Calu3 (cell line): ENCODE measurements around the gene INHBA. TPM values are rescaled to one million over a fixed set of nuclear protein-coding genes. Genes with fewer than 3 reads are reported as not detected.

Experiments used
- BruUV-seq: library from RNA; stranded (reverse); fragments of 400-500 nt; replicated peaks from 2 replicates; lab custom pipeline; 2021; lab: Mats Ljungman, UMichigan
- CTCF ChIA-PET: fragments of 300-600 bp; sonication (Branson Sonifier 250); formaldehyde crosslinking; loops from one replicate; lab custom pipeline; 2022; ENCODE audit warnings: antibody characterized with exemption; lab: Charles Lee
- DNase-seq: peaks from one replicate; pipeline ENCODE4 v3.0.0; 2022
- H3K27ac Mint-ChIP-seq: one replicate; pipeline ENCODE4 v1.8.0; 2022; ENCODE audit warnings: mixed read lengths; ENCODE audit not compliant: unreplicated experiment
- H3K27me3 Mint-ChIP-seq: one replicate; pipeline ENCODE4 v1.8.0; 2022; ENCODE audit warnings: mixed read lengths; ENCODE audit not compliant: unreplicated experiment
- H3K36me3 Mint-ChIP-seq: one replicate; pipeline ENCODE4 v1.8.0; 2022; ENCODE audit warnings: mild to moderate bottlenecking, moderate library complexity, mixed read lengths; ENCODE audit not compliant: insufficient read depth, unreplicated experiment
- H3K4me1 Mint-ChIP-seq: one replicate; pipeline ENCODE4 v1.8.0; 2022; ENCODE audit warnings: mild to moderate bottlenecking, low read depth, mixed read lengths; ENCODE audit not compliant: unreplicated experiment
- H3K4me3 Mint-ChIP-seq: one replicate; pipeline ENCODE4 v1.8.0; 2022; ENCODE audit warnings: mild to moderate bottlenecking, low read depth, moderate library complexity, mixed read lengths; ENCODE audit not compliant: unreplicated experiment
- H3K9me3 Mint-ChIP-seq: one replicate; pipeline ENCODE4 v1.8.0; 2022; ENCODE audit warnings: low read depth, mixed read lengths; ENCODE audit not compliant: unreplicated experiment
- intact Hi-C: fragments of 100-400 bp; cut with micrococcal nuclease; formaldehyde crosslinking; loops from one replicate; pipeline ENCODE4 v1.10.0; 2022; ENCODE audit not compliant: unreplicated experiment
- total RNA-seq: library from RNA; stranded (reverse); gene quantifications from 2 replicates; pipeline ENCODE4 v1.2.3, GENCODE V29; 2022
- TF ChIP-seq, protein P1 (sequence below): fragments of 200-600 bp; IDR thresholded peaks from one replicate; pipeline ENCODE4 v1.8.0; 2022; ENCODE audit warnings: antibody characterized with exemption; ENCODE audit not compliant: unreplicated experiment

INHBA gene
- total RNA-seq, 1 experiment from 2014 or later: 68.9 TPM

DNA sequence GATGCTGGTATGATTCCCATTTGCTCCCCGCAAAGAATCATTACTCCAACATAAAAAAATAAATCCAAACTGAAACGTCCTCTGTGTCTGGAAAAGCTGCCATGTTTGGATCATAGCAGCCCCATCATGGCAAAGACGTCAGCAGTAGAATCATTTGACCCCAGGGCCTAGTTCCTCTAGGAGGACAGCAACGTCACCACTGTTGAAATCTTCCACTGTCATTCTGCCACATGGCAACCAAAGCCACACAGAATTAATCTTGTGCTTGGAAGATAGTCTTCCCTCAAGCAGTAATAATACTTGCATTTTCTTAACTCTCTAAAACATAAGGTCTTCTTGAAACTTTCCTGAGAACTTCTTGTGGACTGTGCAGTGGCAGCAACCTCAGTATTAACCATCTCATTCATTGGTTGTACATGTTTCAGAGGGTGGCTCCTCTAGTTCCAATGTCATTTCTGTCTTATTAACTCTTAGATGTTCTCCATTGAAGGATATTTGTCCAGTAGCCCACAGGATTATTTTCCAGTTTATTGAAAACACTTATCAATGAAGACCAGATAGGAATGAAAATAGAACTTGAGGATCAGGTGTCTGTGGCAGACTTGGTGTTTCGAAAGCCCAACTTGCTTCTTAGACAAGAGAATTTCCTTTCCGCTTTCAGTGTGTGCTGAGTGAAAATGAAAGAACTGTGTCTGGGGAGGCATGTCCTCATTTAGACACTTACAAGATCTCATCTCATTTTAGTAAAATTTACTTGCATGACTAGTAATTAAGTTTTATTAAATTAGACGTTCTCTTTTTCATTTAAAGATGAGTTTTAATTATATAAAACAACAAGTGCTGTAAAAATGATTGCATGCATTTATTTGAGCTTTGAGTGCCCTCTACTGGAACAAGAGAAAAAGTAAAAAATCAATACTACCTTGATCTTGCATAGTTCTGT is 28.9 kb upstream of the INHBA start:
- Mint-ChIP-seq H3K36me3 (no peaks in the 10 kb centered on the region), H3K27ac (no peak overlapping the region), H3K27me3 (peaks cover 28% of the 10 kb centered on the region)

DNA sequence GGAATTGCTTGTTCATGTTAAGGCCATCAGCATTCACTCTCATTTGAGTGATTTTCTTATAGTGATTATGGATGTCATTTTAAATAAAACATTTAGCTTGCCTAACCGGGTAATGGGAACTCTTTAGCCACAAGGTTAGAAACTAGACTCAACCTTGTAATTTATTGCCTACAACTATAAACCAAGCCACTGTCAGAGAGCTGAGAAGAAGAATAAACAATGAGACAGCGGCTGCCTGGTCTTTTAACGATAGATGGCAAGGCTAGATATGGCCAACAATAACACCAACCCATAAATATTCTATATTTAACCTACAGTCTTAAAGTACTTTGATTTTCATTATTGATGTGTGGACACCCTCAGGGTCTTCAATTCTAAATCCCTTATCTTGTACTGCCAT is 27.8 kb upstream of the INHBA start:
- CTCF ChIA-PET: interaction anchor here (0.6 kb wide), 1 partner anchor 9 kb away, joined by 3 read pairs; no protein-coding TSS in a partner anchor
- DNase-seq: no peak
- intact Hi-C loops: loop anchor here (5.0 kb wide), 1 partner anchor 1123 kb away; no protein-coding TSS in a partner anchor
- no peaks in the 10 kb centered on the region for H3K9me3 Mint-ChIP-seq
- H3K36me3 Mint-ChIP-seq: no peaks in the 10 kb centered on the region
- TF ChIP-seq, protein P1, sequence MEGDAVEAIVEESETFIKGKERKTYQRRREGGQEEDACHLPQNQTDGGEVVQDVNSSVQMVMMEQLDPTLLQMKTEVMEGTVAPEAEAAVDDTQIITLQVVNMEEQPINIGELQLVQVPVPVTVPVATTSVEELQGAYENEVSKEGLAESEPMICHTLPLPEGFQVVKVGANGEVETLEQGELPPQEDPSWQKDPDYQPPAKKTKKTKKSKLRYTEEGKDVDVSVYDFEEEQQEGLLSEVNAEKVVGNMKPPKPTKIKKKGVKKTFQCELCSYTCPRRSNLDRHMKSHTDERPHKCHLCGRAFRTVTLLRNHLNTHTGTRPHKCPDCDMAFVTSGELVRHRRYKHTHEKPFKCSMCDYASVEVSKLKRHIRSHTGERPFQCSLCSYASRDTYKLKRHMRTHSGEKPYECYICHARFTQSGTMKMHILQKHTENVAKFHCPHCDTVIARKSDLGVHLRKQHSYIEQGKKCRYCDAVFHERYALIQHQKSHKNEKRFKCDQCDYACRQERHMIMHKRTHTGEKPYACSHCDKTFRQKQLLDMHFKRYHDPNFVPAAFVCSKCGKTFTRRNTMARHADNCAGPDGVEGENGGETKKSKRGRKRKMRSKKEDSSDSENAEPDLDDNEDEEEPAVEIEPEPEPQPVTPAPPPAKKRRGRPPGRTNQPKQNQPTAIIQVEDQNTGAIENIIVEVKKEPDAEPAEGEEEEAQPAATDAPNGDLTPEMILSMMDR: no peak
- no peak overlapping the region for H3K27ac Mint-ChIP-seq
- H3K27me3 Mint-ChIP-seq: peaks cover 20% of the 10 kb centered on the region
- peaks cover 8% of the 10 kb centered on the region for H3K4me1 Mint-ChIP-seq
- no TSS peak for BruUV-seq
- no peak overlapping the region for H3K4me3 Mint-ChIP-seq

More for the DNA sequence above, 28.9 kb upstream of the INHBA start:
- no peak overlapping the region for H3K4me3 Mint-ChIP-seq
- no TSS peak for BruUV-seq
- CTCF ChIA-PET: interaction anchor here (0.6 to 1.3 kb wide), 8 partner anchors 9 to 1500 kb away, joined by 3 to 8 read pairs (median 3); no protein-coding TSS in a partner anchor
- DNase-seq: no peak
- H3K4me1 Mint-ChIP-seq: peaks cover 8% of the 10 kb centered on the region
- H3K9me3 Mint-ChIP-seq: no peaks in the 10 kb centered on the region
- intact Hi-C loops: loop anchor here (1.0 to 5.0 kb wide), 3 partner anchors 1124 to 1499 kb away; no protein-coding TSS in a partner anchor
- TF ChIP-seq, protein P1: peak; percentile 57

DNA sequence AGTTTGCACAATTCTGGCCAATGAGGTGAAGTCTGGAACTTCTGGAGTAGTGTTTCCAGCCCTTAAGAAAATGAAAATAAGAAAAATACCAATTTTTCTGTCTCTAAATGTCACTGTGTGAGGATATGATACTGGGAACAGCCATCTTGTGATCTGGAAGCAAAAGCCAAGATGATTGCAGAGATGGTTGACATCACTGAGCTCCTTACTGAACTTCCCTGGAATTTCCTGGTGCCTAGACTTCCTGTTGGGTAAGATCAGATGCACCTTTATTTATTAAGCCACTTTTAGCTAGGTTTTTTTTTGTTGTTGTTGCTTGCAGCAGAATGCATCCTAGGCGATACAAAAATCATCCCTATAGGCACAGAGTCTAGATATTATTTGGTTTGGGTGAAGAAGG is 27.3 kb upstream of the INHBA start:
- CTCF ChIA-PET: interaction anchor here (0.6 kb wide), 1 partner anchor 9 kb away, joined by 3 read pairs; no protein-coding TSS in a partner anchor
- no peak for DNase-seq
- H3K9me3 Mint-ChIP-seq: no peaks in the 10 kb centered on the region
- no peak overlapping the region for H3K27ac Mint-ChIP-seq
- H3K4me1 Mint-ChIP-seq: peaks cover 8% of the 10 kb centered on the region
- BruUV-seq: no TSS peak
- H3K36me3 Mint-ChIP-seq: no peaks in the 10 kb centered on the region
- intact Hi-C loops: loop anchor here (5.0 kb wide), 1 partner anchor 1123 kb away; no protein-coding TSS in a partner anchor
- H3K27me3 Mint-ChIP-seq: peaks cover 20% of the 10 kb centered on the region
- TF ChIP-seq, protein P1: no peak
- no peak overlapping the region for H3K4me3 Mint-ChIP-seq

DNA sequence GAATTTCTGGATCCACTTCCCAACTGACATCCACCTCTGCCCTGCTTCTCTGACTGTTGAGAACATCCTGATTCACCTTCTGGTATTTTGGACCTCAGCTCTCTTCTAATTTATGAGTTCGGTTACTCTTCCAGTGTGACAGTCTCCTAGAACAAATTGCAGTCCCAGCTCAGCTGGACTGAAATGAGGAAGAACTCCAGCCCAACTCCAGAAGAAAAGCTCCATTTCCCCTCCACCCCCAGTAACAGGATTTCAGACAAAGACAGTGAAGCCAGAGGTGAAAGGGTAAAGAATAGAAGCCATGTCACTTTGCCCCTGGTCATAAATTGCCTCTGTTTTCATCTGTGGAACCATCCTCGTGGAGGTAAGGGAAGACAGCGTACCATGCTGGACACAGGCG is 26.2 kb upstream of the INHBA start:
- CTCF ChIA-PET: interaction anchor here (1.2 kb wide), 1 partner anchor 19 kb away, joined by 4 read pairs; no protein-coding TSS in a partner anchor
- Mint-ChIP-seq H3K36me3 (no peaks in the 10 kb centered on the region), H3K27me3 (peaks cover 18% of the 10 kb centered on the region), H3K4me3 (no peak overlapping the region), H3K9me3 (no peaks in the 10 kb centered on the region), H3K4me1 (peaks cover 8% of the 10 kb centered on the region), H3K27ac (no peak overlapping the region)
- no peak for DNase-seq
- TF ChIP-seq, protein P1: no peak
- BruUV-seq: no TSS peak
- intact Hi-C loops: no loop called here
